Gastroesophageal sphincter (tissue), 3 donors: ENCODE data around the gene KLK8.

Source experiments
- EP300 ChIP-seq: sonication (generic); formaldehyde crosslinking; IDR thresholded peaks from one replicate; pipeline ENCODE4 v1.6.1; 2017; ENCODE audit warnings: antibody characterized with exemption, mild to moderate bottlenecking
- POLR2A ChIP-seq, 2 donors: fragments of 450-650 bp; IDR thresholded peaks; one replicate each; pipeline ENCODE4 v1.6.1; 2017; ENCODE audit warnings: antibody characterized with exemption in 2 of 2, mild to moderate bottlenecking in 2 of 2, moderate library complexity in 1 of 2
- POLR2AphosphoS5 ChIP-seq: sonication (generic); formaldehyde crosslinking; IDR thresholded peaks from one replicate; pipeline ENCODE4 v1.6.1; 2017; ENCODE audit warnings: antibody characterized with exemption
- TF ChIP-seq, protein P1 (sequence below), 4 experiments: fragments of 200-600 bp in 2 of 4; fragments of 450-650 bp in 2 of 4; sonication (generic) in 1 of 4; IDR thresholded peaks; one replicate each; pipeline ENCODE4 v1.5.1; 2017 to 2019; ENCODE audit warnings: antibody characterized with exemption in 4 of 4, mild to moderate bottlenecking in 2 of 4, moderate library complexity in 2 of 4

DNA sequence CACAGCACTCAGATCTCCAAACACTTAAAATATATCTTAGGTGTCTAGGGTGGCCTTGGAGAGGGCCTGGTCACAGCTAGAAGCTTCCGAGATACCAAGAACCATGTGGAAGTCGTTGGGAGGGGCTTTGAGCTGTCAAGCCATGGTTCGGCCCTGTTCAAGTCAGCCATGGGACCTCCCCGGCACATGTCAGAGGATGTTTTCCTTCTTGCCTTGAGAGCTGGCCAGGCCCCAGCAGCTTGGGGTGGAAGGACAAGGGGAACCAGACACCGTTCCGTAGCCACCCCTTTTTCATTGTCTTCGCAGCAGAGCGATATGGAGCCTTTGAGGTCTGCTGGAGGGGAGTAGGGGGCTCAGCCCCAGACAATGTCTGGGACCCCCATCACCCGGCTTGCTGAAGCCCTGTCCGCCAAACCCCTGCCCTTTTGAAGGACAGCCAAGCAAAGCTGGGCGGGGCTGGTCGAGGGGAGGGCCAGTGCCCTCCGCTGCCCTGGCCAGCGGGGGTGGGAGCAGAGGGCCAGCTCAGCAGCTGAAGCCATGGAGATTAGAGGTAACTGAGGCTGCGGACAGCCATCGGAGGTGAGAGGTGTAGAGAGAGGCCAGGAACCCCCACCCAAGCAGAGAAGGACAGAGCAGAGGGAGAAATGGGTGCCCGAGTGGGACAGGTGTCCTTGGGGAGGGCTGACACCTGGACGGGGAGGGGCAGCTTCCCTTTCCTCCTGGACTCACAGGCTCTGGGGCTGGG, 24.6 kb upstream of the KLK8 start:
- TF ChIP-seq, protein P1, sequence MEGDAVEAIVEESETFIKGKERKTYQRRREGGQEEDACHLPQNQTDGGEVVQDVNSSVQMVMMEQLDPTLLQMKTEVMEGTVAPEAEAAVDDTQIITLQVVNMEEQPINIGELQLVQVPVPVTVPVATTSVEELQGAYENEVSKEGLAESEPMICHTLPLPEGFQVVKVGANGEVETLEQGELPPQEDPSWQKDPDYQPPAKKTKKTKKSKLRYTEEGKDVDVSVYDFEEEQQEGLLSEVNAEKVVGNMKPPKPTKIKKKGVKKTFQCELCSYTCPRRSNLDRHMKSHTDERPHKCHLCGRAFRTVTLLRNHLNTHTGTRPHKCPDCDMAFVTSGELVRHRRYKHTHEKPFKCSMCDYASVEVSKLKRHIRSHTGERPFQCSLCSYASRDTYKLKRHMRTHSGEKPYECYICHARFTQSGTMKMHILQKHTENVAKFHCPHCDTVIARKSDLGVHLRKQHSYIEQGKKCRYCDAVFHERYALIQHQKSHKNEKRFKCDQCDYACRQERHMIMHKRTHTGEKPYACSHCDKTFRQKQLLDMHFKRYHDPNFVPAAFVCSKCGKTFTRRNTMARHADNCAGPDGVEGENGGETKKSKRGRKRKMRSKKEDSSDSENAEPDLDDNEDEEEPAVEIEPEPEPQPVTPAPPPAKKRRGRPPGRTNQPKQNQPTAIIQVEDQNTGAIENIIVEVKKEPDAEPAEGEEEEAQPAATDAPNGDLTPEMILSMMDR (IDR thresholded peaks at IDR 0.05) = no peak
- TF ChIP-seq EP300 (no peak), POLR2AphosphoS5 (no peak), POLR2A (IDR thresholded peaks at IDR 0.05) (no peak)
